Osteocyte (in vitro differentiated cells): ENCODE measurements around the gene TOMM5. TPM values are rescaled to one million over a fixed set of nuclear protein-coding genes. Genes with fewer than 3 reads are reported as not detected.

Experiments
- DNase-seq: peaks from one replicate; pipeline ENCODE4 v3.0.0; 2021; ENCODE audit warnings: mixed read lengths; ENCODE audit not compliant: unreplicated experiment; ENCODE audit errors: extremely low spot score
- H3K27ac Mint-ChIP-seq: one replicate; pipeline ENCODE4 v1.8.0; 2021; ENCODE audit warnings: mild to moderate bottlenecking, mixed read lengths; ENCODE audit not compliant: unreplicated experiment
- H3K27me3 Mint-ChIP-seq: one replicate; pipeline ENCODE4 v1.8.0; 2021; ENCODE audit warnings: mixed read lengths; ENCODE audit not compliant: unreplicated experiment
- H3K36me3 Mint-ChIP-seq: one replicate; pipeline ENCODE4 v1.8.0; 2021; ENCODE audit warnings: mixed read lengths; ENCODE audit not compliant: unreplicated experiment
- H3K4me1 Mint-ChIP-seq: one replicate; pipeline ENCODE4 v1.8.0; 2021; ENCODE audit warnings: mixed read lengths; ENCODE audit not compliant: unreplicated experiment
- H3K4me3 Mint-ChIP-seq: one replicate; pipeline ENCODE4 v1.8.0; 2021; ENCODE audit warnings: mild to moderate bottlenecking, moderate library complexity, mixed read lengths; ENCODE audit not compliant: unreplicated experiment
- H3K9me3 Mint-ChIP-seq: one replicate; pipeline ENCODE4 v1.8.0; 2021; ENCODE audit warnings: mixed read lengths; ENCODE audit not compliant: unreplicated experiment
- total RNA-seq: library from RNA; stranded (reverse); gene quantifications from 2 replicates; pipeline ENCODE4 v1.2.1, GENCODE V29; 2021
- TF ChIP-seq, protein P1 (sequence below): fragments of 200-600 bp; sonication (generic); IDR thresholded peaks from 2 replicates; pipeline ENCODE4 v1.5.0; 2021; ENCODE audit warnings: antibody characterized with exemption, mild to moderate bottlenecking, moderate library complexity

The TOMM5 gene
- total RNA-seq, 1 donor from 2014 or later: 85.9 TPM

DNA sequence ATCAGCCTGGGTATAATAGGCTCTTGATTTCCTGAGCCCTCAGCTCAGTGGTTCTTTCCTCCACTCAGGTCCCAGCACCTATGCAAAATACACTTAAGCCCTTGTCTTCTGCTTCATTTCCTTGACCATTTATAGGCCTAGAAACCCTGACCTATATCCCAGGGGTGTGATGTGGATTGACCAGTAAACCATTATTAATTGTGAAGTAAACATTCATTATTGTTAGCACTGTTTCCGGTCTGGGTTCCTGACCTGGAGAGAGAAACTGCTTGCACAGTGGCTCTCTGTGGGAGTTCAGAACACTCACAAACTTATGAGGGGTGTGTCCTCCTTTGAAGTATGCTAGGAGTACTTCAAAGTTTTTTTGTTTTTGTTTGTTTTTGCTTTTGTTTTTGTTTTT, 19.6 kb upstream of the TOMM5 start:
- H3K27me3 Mint-ChIP-seq: peaks cover 54% of the 10 kb centered on the region
- no peaks in the 10 kb centered on the region for H3K4me1 Mint-ChIP-seq
- H3K27ac Mint-ChIP-seq: no peak overlapping the region
- DNase-seq: no peak
- no peak overlapping the region for H3K4me3 Mint-ChIP-seq
- H3K9me3 Mint-ChIP-seq: no peaks in the 10 kb centered on the region
- H3K36me3 Mint-ChIP-seq: no peaks in the 10 kb centered on the region
- TF ChIP-seq, protein P1, sequence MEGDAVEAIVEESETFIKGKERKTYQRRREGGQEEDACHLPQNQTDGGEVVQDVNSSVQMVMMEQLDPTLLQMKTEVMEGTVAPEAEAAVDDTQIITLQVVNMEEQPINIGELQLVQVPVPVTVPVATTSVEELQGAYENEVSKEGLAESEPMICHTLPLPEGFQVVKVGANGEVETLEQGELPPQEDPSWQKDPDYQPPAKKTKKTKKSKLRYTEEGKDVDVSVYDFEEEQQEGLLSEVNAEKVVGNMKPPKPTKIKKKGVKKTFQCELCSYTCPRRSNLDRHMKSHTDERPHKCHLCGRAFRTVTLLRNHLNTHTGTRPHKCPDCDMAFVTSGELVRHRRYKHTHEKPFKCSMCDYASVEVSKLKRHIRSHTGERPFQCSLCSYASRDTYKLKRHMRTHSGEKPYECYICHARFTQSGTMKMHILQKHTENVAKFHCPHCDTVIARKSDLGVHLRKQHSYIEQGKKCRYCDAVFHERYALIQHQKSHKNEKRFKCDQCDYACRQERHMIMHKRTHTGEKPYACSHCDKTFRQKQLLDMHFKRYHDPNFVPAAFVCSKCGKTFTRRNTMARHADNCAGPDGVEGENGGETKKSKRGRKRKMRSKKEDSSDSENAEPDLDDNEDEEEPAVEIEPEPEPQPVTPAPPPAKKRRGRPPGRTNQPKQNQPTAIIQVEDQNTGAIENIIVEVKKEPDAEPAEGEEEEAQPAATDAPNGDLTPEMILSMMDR: no peak

DNA sequence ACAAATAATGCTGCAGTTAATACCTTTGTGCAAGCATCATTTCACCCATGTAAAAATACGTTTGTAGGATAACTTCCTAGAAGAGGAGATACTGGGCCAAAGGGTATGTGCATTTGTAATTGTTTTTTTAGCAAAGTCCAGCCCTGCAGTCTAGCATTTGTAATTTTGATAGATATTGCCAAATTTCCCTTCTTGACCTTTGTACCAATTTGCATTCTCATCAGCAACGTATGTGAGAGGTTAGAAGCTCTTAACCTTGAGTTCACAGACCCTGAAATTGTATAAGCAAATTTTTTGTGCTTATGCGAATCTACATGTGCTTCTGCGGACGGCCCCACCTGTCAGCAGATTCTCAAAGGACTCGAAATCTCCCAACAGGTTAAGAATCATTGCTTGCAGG, 18.6 kb upstream of the TOMM5 start:
- Mint-ChIP-seq H3K27me3 (peaks cover 61% of the 10 kb centered on the region), H3K4me3 (no peak overlapping the region), H3K27ac (no peak overlapping the region)

DNA sequence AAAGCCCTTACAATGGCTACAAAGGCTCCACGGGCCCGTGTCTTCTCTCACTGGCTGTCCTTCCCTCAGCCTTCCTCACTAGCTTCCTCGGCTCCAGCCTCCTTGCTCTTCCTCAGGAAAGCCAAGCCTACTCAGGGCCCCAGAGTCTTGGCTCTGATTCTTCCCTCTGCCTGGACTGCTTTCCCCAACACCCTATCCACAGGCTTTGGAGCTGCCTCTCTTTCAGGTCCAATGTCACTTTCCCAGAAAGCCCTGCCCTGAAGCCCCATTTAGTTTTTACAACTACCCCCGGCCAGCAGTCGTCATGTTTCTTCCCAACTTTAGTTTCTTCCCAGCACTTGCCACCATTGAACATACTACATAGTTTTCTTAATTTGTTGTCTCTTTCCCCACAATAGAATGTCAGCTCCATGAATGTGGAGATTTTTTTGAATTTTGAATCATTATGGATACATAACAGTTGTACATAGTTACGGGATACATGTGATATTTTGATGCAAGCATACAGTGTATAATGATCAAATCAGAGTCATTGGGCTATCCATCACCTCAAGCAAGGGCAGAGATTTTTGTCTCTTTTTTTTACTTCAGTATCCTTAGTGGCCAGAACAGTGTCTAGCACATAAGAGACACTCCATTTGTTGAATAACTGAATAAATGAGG, 17.5 kb upstream of the TOMM5 start:
- TF ChIP-seq, protein P1: no peak
- Mint-ChIP-seq H3K4me3 (no peak overlapping the region), H3K27me3 (peaks cover 62% of the 10 kb centered on the region), H3K4me1 (no peaks in the 10 kb centered on the region), H3K9me3 (no peaks in the 10 kb centered on the region), H3K36me3 (no peaks in the 10 kb centered on the region), H3K27ac (no peak overlapping the region)
- no peak for DNase-seq

More for the DNA sequence above, 18.6 kb upstream of the TOMM5 start:
- no peaks in the 10 kb centered on the region for H3K36me3 Mint-ChIP-seq
- no peaks in the 10 kb centered on the region for H3K9me3 Mint-ChIP-seq
- no peaks in the 10 kb centered on the region for H3K4me1 Mint-ChIP-seq
- TF ChIP-seq, protein P1: no peak
- DNase-seq: no peak

DNA sequence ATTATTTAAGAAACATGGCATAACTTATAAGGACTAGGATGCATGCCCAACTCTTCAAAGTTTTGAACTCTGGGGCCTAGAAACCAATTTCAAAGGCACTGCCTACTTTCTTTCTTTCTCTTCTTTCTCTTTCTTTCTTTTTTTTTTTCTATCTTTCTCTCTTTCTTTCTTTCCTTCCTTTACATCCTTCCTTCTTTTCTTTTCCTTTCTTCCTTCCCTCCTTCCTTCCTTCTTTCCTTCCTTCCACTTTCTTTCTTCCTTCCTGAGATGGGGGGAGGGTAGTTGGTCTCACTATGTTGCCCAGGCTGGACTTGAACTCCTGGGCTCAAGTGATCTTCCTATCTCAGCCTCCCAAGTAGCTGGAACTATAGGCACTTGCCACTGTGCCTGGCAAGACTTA, 15.9 kb upstream of the TOMM5 start:
- no peaks in the 10 kb centered on the region for H3K9me3 Mint-ChIP-seq
- no peaks in the 10 kb centered on the region for H3K4me1 Mint-ChIP-seq
- H3K4me3 Mint-ChIP-seq: no peak overlapping the region
- DNase-seq: no peak
- no peaks in the 10 kb centered on the region for H3K36me3 Mint-ChIP-seq
- H3K27me3 Mint-ChIP-seq: peaks cover 61% of the 10 kb centered on the region
- TF ChIP-seq, protein P1: no peak
- H3K27ac Mint-ChIP-seq: no peak overlapping the region

DNA sequence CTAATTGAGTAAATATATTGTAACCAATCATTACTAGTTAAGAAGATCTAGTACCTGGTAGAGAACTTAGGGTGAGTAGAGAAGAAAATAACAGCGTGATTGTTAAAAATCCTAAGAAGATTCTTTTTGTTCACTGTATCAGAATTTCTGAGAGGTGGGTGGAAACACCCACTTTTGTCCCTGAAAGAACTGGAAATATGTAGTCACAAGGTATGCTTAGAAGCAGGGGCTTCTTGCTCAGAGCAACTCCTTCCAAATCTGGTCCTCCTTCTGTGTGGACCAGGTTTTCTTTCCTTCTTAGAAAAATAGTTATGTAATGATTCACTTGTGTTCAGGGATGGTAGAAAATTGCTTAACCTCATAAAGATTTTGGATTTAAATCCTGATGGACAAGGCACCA, 11.9 kb upstream of the TOMM5 start:
- no peak for DNase-seq
- no peaks in the 10 kb centered on the region for H3K9me3 Mint-ChIP-seq
- H3K4me1 Mint-ChIP-seq: no peaks in the 10 kb centered on the region
- no peak overlapping the region for H3K4me3 Mint-ChIP-seq
- no peaks in the 10 kb centered on the region for H3K36me3 Mint-ChIP-seq
- peaks cover 55% of the 10 kb centered on the region for H3K27me3 Mint-ChIP-seq
- H3K27ac Mint-ChIP-seq: no peak overlapping the region
- TF ChIP-seq, protein P1: no peak
